Right lobe of liver (tissue), 6 donors: ENCODE measurements around the gene PVALB. TPM values are rescaled to one million over a fixed set of nuclear protein-coding genes. Genes with fewer than 3 reads are reported as not detected.

ENCODE experiments used
- ATAC-seq, 4 donors: fragments of 200-7000 bp; cut with Tn5 transposase; one replicate each; pipeline ENCODE4 v1.9.1; 2020; ENCODE audit warnings: mild to moderate bottlenecking in 4 of 4, moderate library complexity in 4 of 4
- DNase-seq, 3 donors: peaks; one replicate each; pipeline ENCODE4 v3.0.0-alpha.2; 2020
- H3K27ac ChIP-seq, 3 donors: fragments of 200-600 bp; one replicate each; pipeline ENCODE4 v1.8.0; 2022
- H3K27me3 ChIP-seq, 2 donors: fragments of 200-600 bp; one replicate each; pipeline ENCODE4 v1.8.0; 2022
- H3K36me3 ChIP-seq, 4 donors: fragments of 200-600 bp; sonication (generic) in 1 of 4; one replicate each; pipeline versions ENCODE4 v1.5.1 to v1.8.0; 2017 to 2022; ENCODE audit warnings: control low read depth in 1 of 4
- H3K4me1 ChIP-seq, 4 donors: fragments of 200-600 bp; sonication (generic) in 1 of 4; one replicate each; pipeline versions ENCODE4 v1.5.1 to v1.8.0; 2017 to 2022; ENCODE audit warnings: control low read depth in 1 of 4
- H3K4me3 ChIP-seq, 3 donors: fragments of 200-600 bp; one replicate each; pipeline ENCODE4 v1.8.0; 2022
- H3K9me3 ChIP-seq, 4 donors: fragments of 200-600 bp; sonication (generic) in 1 of 4; one replicate each; pipeline versions ENCODE4 v1.5.1 to v1.8.0; 2017 to 2022; ENCODE audit warnings: control low read depth in 1 of 4
- POLR2A ChIP-seq: fragments of 450-650 bp; IDR thresholded peaks from one replicate; pipeline ENCODE4 v1.6.1; 2017; ENCODE audit warnings: antibody characterized with exemption, mild to moderate bottlenecking
- WGBS: methylation state at CpG from one replicate; pipeline ENCODE4 v1.1.6; 2018; ENCODE audit warnings: low coverage, low lambda C conversion rate; ENCODE audit not compliant: insufficient coverage; ENCODE audit errors: missing lambda C conversion rate; 5-methylcytosine and 5-hydroxymethylcytosine counted together
- intact Hi-C, 2 donors: fragments of 100-400 bp; cut with DNase I; formaldehyde crosslinking; loops; one replicate each; pipeline versions ENCODE4 v1.11.2 to v1.14.1; 2022
- total RNA-seq, 6 experiments: library from RNA; depleted of rRNA in 2 of 6; stranded (reverse); fragments of >200 nt in 2 of 6; fragmentation: NEBNext Ultra II Directional in 3 of 6; extraction: Animal tissue kit (Norgen Biotek cat#: 25700) in 3 of 6; gene quantifications; one replicate each; pipeline versions ENCODE4 v1.1.0 to v1.2.4, GENCODE V29; 2016 to 2023
- TF ChIP-seq, protein P1 (sequence below), 4 donors: fragments of 200-600 bp in 3 of 4; fragments of 450-650 bp in 1 of 4; IDR thresholded peaks; one replicate each; pipeline versions ENCODE4 v1.5.1 to v1.8.0; 2016 to 2022; ENCODE audit warnings: antibody characterized with exemption in 4 of 4, mild to moderate bottlenecking in 2 of 4
- donor health status: DM: no; HTN: yes; CAD: no.
- donor health status: DM: no; HTN: no; CAD: no.
- donor health status: DM: no; HTN: no; CAD: no.
- donor health status: DM: no; HTN: yes; CAD: no.
- donor health status: DM: no; HTN: yes; CAD: no.

Gene PVALB
- total RNA-seq, 6 experiments from 2014 or later, result 0.59 to 1.7 (median 1.4) TPM; not detected in 2

- no peak for ATAC-seq
- Histone ChIP-seq H3K27me3 (no peaks in the 10 kb centered on the region), H3K9me3 (no peaks in the 10 kb centered on the region), H3K36me3 (no peaks in the 10 kb centered on the region), H3K4me3 (no peak overlapping the region), H3K4me1 (no peaks in the 10 kb centered on the region), H3K27ac (no peak overlapping the region)
- WGBS, result 57% methylated on average over 3 of the region's 10 CpGs
- TF ChIP-seq, protein P1, sequence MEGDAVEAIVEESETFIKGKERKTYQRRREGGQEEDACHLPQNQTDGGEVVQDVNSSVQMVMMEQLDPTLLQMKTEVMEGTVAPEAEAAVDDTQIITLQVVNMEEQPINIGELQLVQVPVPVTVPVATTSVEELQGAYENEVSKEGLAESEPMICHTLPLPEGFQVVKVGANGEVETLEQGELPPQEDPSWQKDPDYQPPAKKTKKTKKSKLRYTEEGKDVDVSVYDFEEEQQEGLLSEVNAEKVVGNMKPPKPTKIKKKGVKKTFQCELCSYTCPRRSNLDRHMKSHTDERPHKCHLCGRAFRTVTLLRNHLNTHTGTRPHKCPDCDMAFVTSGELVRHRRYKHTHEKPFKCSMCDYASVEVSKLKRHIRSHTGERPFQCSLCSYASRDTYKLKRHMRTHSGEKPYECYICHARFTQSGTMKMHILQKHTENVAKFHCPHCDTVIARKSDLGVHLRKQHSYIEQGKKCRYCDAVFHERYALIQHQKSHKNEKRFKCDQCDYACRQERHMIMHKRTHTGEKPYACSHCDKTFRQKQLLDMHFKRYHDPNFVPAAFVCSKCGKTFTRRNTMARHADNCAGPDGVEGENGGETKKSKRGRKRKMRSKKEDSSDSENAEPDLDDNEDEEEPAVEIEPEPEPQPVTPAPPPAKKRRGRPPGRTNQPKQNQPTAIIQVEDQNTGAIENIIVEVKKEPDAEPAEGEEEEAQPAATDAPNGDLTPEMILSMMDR (IDR thresholded peaks at IDR 0.05), result no peak
- no peak for TF ChIP-seq POLR2A
- DNase-seq, result no peak
- intact Hi-C loops, result loop anchor here in 1 of 2 donors (10.0 kb wide), 1 partner anchor 306 kb away; no protein-coding TSS in a partner anchor
Observed at GRCh38 chr22:36850682-36851081, 33.8 kb upstream of the PVALB start.

GRCh38 chr22:36850056-36850455, 33.2 kb upstream of the PVALB start:
- H3K4me3 ChIP-seq, result no peak overlapping the region
- ATAC-seq, result no peak
- DNase-seq, result peak in 1 of 3 donors; percentile 30
- intact Hi-C loops, result loop anchor here in 1 of 2 donors (10.0 kb wide), 1 partner anchor 305 kb away; no protein-coding TSS in a partner anchor
- H3K27me3 ChIP-seq, result no peaks in the 10 kb centered on the region
- no peak for TF ChIP-seq POLR2A
- TF ChIP-seq, protein P1 (IDR thresholded peaks at IDR 0.05), result no peak
- H3K36me3 ChIP-seq, result no peaks in the 10 kb centered on the region
- no peaks in the 10 kb centered on the region for H3K9me3 ChIP-seq
- WGBS, result 47% methylated on average over 6 of the region's 14 CpGs
- no peak overlapping the region for H3K27ac ChIP-seq
- no peaks in the 10 kb centered on the region for H3K4me1 ChIP-seq

DNA sequence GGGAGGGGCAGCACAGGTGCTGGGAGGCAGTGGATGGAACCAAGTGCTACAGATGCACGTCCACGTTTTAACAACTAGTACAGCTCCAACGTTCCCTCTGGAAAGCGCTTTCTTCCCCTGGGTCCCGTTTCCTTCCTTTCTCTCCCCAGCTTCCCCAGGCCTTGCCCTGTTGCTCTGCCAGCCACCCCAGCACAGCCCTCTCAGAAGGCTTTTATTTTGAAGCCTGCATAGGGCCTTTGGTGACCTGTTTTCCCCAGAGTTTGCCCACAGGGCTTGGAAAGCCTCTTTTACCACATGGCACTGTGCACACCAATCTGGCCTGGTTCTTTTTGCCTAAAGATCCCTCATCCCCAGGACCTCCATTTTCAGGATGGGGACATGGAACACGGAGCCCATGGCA, 30.1 kb upstream of the PVALB start:
- H3K4me1 ChIP-seq, result no peaks in the 10 kb centered on the region
- TF ChIP-seq, protein P1 (IDR thresholded peaks at IDR 0.05), result no peak
- H3K4me3 ChIP-seq, result no peak overlapping the region
- H3K36me3 ChIP-seq, result no peaks in the 10 kb centered on the region
- ATAC-seq, result no peak
- WGBS, result 22% methylated on average over 6 of the region's 6 CpGs
- H3K9me3 ChIP-seq, result no peaks in the 10 kb centered on the region
- intact Hi-C loops, result no loop called here
- no peaks in the 10 kb centered on the region for H3K27me3 ChIP-seq
- no peak for DNase-seq
- H3K27ac ChIP-seq, result no peak overlapping the region

DNA sequence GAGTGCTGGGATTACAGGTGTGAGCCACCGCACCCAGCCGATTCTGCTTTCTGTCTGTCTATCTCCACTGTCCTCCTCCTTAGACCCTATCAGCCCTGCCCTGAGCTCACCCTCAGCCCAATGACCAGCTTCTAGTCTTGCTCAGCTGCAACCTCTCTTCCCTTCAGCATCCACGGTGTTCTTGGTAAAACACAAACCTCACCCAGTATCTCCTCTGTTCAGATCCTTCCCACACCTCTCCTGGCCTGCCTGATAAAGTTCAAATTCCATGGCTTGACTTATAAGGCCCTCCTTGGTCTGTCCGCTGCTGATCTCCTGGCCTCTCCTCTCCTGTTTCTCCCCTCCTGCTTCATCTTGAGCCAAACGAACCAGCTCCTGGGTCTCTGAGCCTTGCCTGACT, 29.4 kb upstream of the PVALB start:
- no peaks in the 10 kb centered on the region for H3K9me3 ChIP-seq
- no peaks in the 10 kb centered on the region for H3K36me3 ChIP-seq
- no peak for TF ChIP-seq POLR2A
- TF ChIP-seq, protein P1 (IDR thresholded peaks at IDR 0.05), result no peak
- intact Hi-C loops, result no loop called here
- WGBS, result 52% methylated on average over 5 of the region's 5 CpGs
- no peak overlapping the region for H3K27ac ChIP-seq
- ATAC-seq (no peak), DNase-seq (no peak)
- H3K27me3 ChIP-seq, result no peaks in the 10 kb centered on the region
- no peak overlapping the region for H3K4me3 ChIP-seq
- no peaks in the 10 kb centered on the region for H3K4me1 ChIP-seq

DNA sequence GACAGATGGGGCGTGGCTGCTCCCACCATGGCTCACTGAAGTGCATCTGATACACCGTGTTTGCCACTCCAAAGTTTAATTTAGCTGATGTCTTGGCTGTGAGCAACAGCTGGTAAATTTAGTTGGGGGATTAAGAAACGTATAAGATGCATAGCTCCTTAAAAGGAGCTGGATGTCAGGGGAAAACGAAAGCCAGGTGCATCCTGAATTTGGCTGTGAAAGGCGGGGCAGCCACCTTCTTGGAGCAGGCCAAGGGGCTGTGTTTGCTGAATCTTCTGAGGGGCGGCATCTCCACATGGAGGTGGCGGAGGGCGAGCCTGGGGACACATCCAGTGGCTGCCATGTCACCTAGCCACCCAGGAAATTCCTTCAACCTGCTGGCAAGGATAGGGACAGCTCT, 23.3 kb upstream of the PVALB start:
- DNase-seq, result no peak
- no peak for ATAC-seq
- TF ChIP-seq, protein P1 (IDR thresholded peaks at IDR 0.05), result no peak
- no peak for TF ChIP-seq POLR2A
- intact Hi-C loops, result no loop called here
- no peaks in the 10 kb centered on the region for H3K36me3 ChIP-seq
- H3K4me3 ChIP-seq, result no peak overlapping the region
- H3K27me3 ChIP-seq, result no peaks in the 10 kb centered on the region
- 63% methylated on average over 7 of the region's 8 CpGs for WGBS
- no peak overlapping the region for H3K27ac ChIP-seq
- H3K9me3 ChIP-seq, result no peaks in the 10 kb centered on the region
- no peaks in the 10 kb centered on the region for H3K4me1 ChIP-seq
